Measurements from ENCODE around the gene GDF15.

The GDF15 gene

DNA sequence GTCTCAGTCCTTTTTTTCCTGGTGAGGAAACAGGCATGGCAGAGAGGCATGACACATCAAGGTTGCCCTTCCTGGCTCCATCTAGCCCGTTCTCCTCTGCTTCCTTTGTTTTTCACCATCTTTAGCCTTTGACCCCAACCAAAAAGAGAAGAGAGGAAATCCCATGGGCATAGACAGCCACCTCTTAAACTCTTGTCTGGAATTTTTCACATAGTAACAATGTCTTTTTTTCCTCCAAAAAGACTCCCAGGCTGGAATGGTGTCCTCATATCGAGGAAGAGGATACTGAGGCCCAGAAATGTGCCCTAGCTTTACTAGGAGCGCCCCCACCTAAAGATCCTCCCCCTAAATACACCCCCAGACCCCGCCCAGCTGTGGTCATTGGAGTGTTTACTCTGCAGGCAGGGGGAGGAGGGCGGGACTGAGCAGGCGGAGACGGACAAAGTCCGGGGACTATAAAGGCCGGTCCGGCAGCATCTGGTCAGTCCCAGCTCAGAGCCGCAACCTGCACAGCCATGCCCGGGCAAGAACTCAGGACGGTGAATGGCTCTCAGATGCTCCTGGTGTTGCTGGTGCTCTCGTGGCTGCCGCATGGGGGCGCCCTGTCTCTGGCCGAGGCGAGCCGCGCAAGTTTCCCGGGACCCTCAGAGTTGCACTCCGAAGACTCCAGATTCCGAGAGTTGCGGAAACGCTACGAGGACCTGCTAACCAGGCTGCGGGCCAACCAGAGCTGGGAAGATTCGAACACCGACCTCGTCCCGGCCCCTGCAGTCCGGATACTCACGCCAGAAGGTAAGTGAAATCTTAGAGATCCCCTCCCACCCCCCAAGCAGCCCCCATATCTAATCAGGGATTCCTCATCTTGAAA lies at the start of gene GDF15:
TSS of gene GDF15 (plus strand) at position 484 of the 868 bp plus-strand sequence. CDS start at position 516, 32 bp downstream.
- DNase-seq (ENCODE audit: low read depth) = peak; percentile 54
- no peak within 1 kb of the TSS for H3K4me3 ChIP-seq (ENCODE audit: low read depth, low read length)
- TF ChIP-seq MAX (IDR thresholded peaks at IDR 0.05; ENCODE audit: low read depth, low read length) = no peak
- TF ChIP-seq, protein P1, sequence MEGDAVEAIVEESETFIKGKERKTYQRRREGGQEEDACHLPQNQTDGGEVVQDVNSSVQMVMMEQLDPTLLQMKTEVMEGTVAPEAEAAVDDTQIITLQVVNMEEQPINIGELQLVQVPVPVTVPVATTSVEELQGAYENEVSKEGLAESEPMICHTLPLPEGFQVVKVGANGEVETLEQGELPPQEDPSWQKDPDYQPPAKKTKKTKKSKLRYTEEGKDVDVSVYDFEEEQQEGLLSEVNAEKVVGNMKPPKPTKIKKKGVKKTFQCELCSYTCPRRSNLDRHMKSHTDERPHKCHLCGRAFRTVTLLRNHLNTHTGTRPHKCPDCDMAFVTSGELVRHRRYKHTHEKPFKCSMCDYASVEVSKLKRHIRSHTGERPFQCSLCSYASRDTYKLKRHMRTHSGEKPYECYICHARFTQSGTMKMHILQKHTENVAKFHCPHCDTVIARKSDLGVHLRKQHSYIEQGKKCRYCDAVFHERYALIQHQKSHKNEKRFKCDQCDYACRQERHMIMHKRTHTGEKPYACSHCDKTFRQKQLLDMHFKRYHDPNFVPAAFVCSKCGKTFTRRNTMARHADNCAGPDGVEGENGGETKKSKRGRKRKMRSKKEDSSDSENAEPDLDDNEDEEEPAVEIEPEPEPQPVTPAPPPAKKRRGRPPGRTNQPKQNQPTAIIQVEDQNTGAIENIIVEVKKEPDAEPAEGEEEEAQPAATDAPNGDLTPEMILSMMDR (IDR thresholded peaks at IDR 0.05; ENCODE audit: low read depth, low read length) = peak; percentile 74
- TF ChIP-seq POLR2A (IDR thresholded peaks at IDR 0.05; ENCODE audit: extremely low read depth, insufficient read length) = no peak
- TF ChIP-seq MYC (IDR thresholded peaks at IDR 0.05; ENCODE audit: low read depth, low read length) = no peak

GRCh38 chr19:18338541-18338940 lies 47.4 kb upstream of the GDF15 start:
- no peak overlapping the region for H3K4me3 ChIP-seq (ENCODE audit: low read depth, low read length)
- TF ChIP-seq MAX (IDR thresholded peaks at IDR 0.05; ENCODE audit: low read depth, low read length) (no peak), POLR2A (IDR thresholded peaks at IDR 0.05; ENCODE audit: extremely low read depth, insufficient read length) (no peak), MYC (IDR thresholded peaks at IDR 0.05; ENCODE audit: low read depth, low read length) (no peak)
- TF ChIP-seq, protein P1 (IDR thresholded peaks at IDR 0.05; ENCODE audit: low read depth, low read length) = no peak
- no peak for DNase-seq (ENCODE audit: low read depth)

- H3K4me3 ChIP-seq (ENCODE audit: low read depth, low read length) = no peak overlapping the region
- TF ChIP-seq, protein P1 (IDR thresholded peaks at IDR 0.05; ENCODE audit: low read depth, low read length) = peak; percentile 19
- TF ChIP-seq MYC (IDR thresholded peaks at IDR 0.05; ENCODE audit: low read depth, low read length) = no peak
- no peak for TF ChIP-seq MAX (IDR thresholded peaks at IDR 0.05; ENCODE audit: low read depth, low read length)
- TF ChIP-seq POLR2A (IDR thresholded peaks at IDR 0.05; ENCODE audit: extremely low read depth, insufficient read length) = no peak
- DNase-seq (ENCODE audit: low read depth) = peak; percentile 55
These were observed 46.2 kb upstream of the GDF15 start for GRCh38 chr19:18339723-18340122.

GRCh38 chr19:18340190-18340989 lies 45.6 kb upstream of the GDF15 start, which contains the start of gene PGPEP1:
TSS of gene PGPEP1 (plus strand) at chr19:18340598. CDS start at chr19:18340682, 84 bp downstream.
- no peak for TF ChIP-seq MYC (IDR thresholded peaks at IDR 0.05; ENCODE audit: low read depth, low read length)
- TF ChIP-seq POLR2A (IDR thresholded peaks at IDR 0.05; ENCODE audit: extremely low read depth, insufficient read length) = peak; percentile 51
- peak within 1 kb of the TSS; percentile 61 for H3K4me3 ChIP-seq (ENCODE audit: low read depth, low read length)
- DNase-seq (ENCODE audit: low read depth) = peak; percentile 71

GRCh38 chr19:18340990-18341868 lies 44.7 kb upstream of the GDF15 start:
- TF ChIP-seq POLR2A (IDR thresholded peaks at IDR 0.05; ENCODE audit: extremely low read depth, insufficient read length) (no peak), MYC (IDR thresholded peaks at IDR 0.05; ENCODE audit: low read depth, low read length) (peak; percentile 77), MAX (IDR thresholded peaks at IDR 0.05; ENCODE audit: low read depth, low read length) (peak; percentile 92)
- TF ChIP-seq, protein P1 (IDR thresholded peaks at IDR 0.05; ENCODE audit: low read depth, low read length) = no peak
- H3K4me3 ChIP-seq (ENCODE audit: low read depth, low read length) = peak overlapping the region; percentile 61
- DNase-seq (ENCODE audit: low read depth) = peak; percentile 87

Measured in NB4 (cell line).